Suprapubic skin (tissue), 4 donors: ENCODE results near the gene KPTN.

ENCODE experiments used
- POLR2A ChIP-seq, 2 donors: fragments of 450-650 bp; IDR thresholded peaks; one replicate each; pipeline ENCODE4 v1.6.1; 2017; ENCODE audit warnings: antibody characterized with exemption in 2 of 2, mild to moderate bottlenecking in 2 of 2, moderate library complexity in 2 of 2
- POLR2AphosphoS5 ChIP-seq, 3 donors: sonication (generic); formaldehyde crosslinking; IDR thresholded peaks; one replicate each; pipeline ENCODE4 v1.6.1; 2017; ENCODE audit warnings: antibody characterized with exemption in 3 of 3
- TF ChIP-seq, protein P1 (sequence below), 2 donors: fragments of 200-600 bp in 1 of 2; fragments of 450-650 bp in 1 of 2; sonication (generic) in 1 of 2; IDR thresholded peaks; one replicate each; pipeline ENCODE4 v1.5.1; 2016 to 2019; ENCODE audit warnings: antibody characterized with exemption in 2 of 2, mild to moderate bottlenecking in 1 of 2, moderate library complexity in 1 of 2

GRCh38 chr19:47450478-47450877, 33.5 kb downstream of the KPTN start:
- TF ChIP-seq, protein P1, sequence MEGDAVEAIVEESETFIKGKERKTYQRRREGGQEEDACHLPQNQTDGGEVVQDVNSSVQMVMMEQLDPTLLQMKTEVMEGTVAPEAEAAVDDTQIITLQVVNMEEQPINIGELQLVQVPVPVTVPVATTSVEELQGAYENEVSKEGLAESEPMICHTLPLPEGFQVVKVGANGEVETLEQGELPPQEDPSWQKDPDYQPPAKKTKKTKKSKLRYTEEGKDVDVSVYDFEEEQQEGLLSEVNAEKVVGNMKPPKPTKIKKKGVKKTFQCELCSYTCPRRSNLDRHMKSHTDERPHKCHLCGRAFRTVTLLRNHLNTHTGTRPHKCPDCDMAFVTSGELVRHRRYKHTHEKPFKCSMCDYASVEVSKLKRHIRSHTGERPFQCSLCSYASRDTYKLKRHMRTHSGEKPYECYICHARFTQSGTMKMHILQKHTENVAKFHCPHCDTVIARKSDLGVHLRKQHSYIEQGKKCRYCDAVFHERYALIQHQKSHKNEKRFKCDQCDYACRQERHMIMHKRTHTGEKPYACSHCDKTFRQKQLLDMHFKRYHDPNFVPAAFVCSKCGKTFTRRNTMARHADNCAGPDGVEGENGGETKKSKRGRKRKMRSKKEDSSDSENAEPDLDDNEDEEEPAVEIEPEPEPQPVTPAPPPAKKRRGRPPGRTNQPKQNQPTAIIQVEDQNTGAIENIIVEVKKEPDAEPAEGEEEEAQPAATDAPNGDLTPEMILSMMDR (IDR thresholded peaks at IDR 0.05) = no peak
- TF ChIP-seq POLR2A (IDR thresholded peaks at IDR 0.05) = no peak
- no peak for TF ChIP-seq POLR2AphosphoS5 (IDR thresholded peaks at IDR 0.05)
